ENCODE measurements around the gene KAT6B.

The KAT6B gene

DNA sequence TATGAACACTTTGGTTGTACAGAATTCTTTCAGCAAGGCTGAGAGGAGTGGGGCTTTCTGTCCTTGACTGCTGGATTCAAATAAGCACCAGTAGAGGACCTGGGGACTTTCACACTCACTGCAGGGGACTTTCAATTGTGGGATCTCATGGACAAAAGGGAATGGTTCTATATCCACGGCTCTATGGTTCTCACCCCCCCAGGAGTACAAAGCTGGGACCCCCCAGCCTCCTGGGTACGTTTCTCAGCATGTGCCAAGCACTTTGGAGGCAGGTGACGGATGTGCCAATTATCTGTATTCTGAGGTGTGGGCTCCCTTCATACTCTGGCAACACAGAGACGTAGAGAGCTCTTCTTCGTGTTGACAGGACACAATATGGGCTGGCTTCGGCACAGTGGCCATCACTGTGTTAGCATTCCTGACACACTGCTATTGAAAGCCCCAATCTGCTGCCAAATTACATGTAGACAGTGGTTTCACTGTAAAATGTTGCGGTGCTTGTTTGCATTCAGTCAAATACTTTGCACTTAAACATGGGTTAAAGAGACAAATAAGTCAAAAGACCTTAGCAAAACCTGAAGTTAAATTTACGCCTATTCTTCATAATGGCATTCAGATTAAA, 192.4 kb downstream of the KAT6B start:
- DNase-seq (no peak), ATAC-seq (no peak)
- H3K4me3 Mint-ChIP-seq: no peak overlapping the region
- H3K27ac Mint-ChIP-seq: no peak overlapping the region
- peaks cover 46% of the 10 kb centered on the region for H3K4me1 Mint-ChIP-seq
- no peaks in the 10 kb centered on the region for H3K9me3 Mint-ChIP-seq
- no peaks in the 10 kb centered on the region for H3K27me3 Mint-ChIP-seq

DNA sequence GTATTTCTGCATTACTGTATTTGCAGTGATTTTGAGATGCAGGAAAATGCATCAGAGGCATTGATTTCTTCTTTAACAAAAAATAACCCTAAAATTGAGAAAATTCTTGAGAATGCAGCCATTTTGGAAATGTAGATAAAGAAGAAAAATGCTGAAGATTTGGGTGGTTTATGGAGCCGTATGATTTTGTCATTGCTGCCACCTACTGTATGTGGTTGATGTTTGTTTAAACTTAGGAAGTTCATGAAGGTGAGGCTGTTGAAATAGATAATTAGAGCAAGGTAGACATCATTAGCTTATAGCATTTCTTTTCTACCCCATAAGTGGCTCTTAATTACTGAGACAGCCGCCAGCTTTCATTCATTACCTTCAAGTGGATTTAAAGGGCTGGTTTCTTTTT, 193.0 kb downstream of the KAT6B start:
- H3K4me1 Mint-ChIP-seq: peaks cover 40% of the 10 kb centered on the region
- DNase-seq (no peak), ATAC-seq (peak; percentile 75)
- no peak overlapping the region for H3K4me3 Mint-ChIP-seq
- no peaks in the 10 kb centered on the region for H3K27me3 Mint-ChIP-seq
- H3K9me3 Mint-ChIP-seq: no peaks in the 10 kb centered on the region
- peak overlapping the region in 1 of 2 donors; percentile 78 for H3K27ac Mint-ChIP-seq

- Mint-ChIP-seq H3K4me1 (peaks cover 34% of the 10 kb centered on the region), H3K27ac (no peak overlapping the region), H3K9me3 (no peaks in the 10 kb centered on the region), H3K27me3 (no peaks in the 10 kb centered on the region), H3K4me3 (no peak overlapping the region)
- DNase-seq (no peak), ATAC-seq (no peak)
Observed at GRCh38 chr10:75020168-75020567, 193.8 kb downstream of the KAT6B start.

DNA sequence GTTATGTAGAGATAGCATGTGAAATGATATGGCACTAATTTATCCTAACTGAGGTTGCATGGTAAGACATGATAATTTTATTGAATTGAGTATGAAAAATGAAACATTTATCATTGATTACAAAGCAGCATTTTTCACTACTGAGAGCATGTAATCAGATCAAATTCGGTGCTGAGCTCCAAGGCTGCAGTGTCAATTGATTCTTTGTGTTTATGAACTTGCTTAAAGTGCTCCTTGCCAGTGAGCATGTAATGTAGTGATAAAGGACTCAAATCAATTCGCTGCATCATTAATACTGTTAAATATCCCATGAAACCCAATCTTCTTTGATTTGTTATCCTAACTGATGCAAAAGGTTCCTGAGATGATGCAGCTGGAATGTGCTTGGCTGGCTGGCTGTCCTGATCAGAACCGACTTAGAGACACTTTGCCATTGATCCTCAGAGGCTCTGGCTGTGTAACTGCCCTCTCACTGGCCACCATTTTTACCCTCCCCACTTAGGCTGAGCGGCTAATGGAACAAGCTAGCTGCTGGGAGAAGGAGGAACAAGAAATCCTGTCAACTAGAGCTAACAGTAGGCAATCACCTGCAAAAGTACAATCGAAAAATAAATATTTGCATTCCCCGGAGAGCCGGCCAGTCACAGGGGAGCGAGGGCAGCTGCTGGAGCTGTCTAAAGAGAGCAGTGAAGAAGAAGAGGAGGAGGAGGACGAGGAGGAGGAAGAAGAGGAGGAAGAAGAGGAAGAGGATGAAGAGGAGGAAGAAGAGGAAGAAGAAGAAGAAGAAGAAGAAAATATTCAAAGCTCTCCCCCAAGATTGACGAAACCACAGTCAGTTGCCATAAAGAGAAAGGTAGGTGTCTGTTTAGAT, 195.2 kb downstream of the KAT6B start:
- Mint-ChIP-seq H3K27ac (no peak overlapping the region), H3K4me3 (no peak overlapping the region), H3K4me1 (peaks cover 22% of the 10 kb centered on the region), H3K9me3 (no peaks in the 10 kb centered on the region), H3K27me3 (no peaks in the 10 kb centered on the region)
- ATAC-seq (no peak), DNase-seq (no peak)

GRCh38 chr10:75023074-75023473, 196.7 kb downstream of the KAT6B start:
- H3K4me1 Mint-ChIP-seq: peaks cover 22% of the 10 kb centered on the region
- no peak overlapping the region for H3K4me3 Mint-ChIP-seq
- H3K9me3 Mint-ChIP-seq: no peaks in the 10 kb centered on the region
- DNase-seq: no peak
- H3K27me3 Mint-ChIP-seq: no peaks in the 10 kb centered on the region
- no peak for ATAC-seq
- H3K27ac Mint-ChIP-seq: peak overlapping the region in 1 of 2 donors; percentile 9

GRCh38 chr10:75024971-75025523, 198.6 kb downstream of the KAT6B start:
- Mint-ChIP-seq H3K27ac (no peak overlapping the region), H3K4me3 (no peak overlapping the region), H3K9me3 (no peaks in the 10 kb centered on the region), H3K27me3 (no peaks in the 10 kb centered on the region), H3K4me1 (peaks cover 12% of the 10 kb centered on the region)
- ATAC-seq (no peak), DNase-seq (no peak)

DNA sequence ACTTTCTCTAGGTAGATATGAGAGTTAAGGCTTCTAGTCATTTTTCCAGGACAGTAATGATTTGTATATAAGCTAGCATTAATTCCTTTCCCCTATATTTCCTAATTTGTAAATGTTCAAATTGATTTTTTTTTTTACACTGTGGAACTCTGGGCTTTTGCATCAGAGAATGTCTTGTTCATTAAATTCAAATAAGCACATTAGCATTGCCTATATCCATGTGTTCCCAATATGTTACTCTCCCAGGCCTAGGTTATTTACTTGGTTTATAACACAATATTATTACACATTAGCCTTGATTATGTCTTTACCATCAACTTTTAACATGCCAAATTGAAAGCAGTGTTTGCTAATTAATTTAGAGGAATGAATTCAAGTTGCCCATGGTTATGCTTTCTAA, 201.6 kb downstream of the KAT6B start:
- H3K27ac Mint-ChIP-seq: no peak overlapping the region
- H3K27me3 Mint-ChIP-seq: no peaks in the 10 kb centered on the region
- no peaks in the 10 kb centered on the region for H3K9me3 Mint-ChIP-seq
- ATAC-seq: no peak
- peaks cover 3% of the 10 kb centered on the region for H3K4me1 Mint-ChIP-seq
- no peak for DNase-seq
- no peak overlapping the region for H3K4me3 Mint-ChIP-seq

GRCh38 chr10:75028748-75029147, 202.3 kb downstream of the KAT6B start:
- ATAC-seq: no peak
- Mint-ChIP-seq H3K4me3 (no peak overlapping the region), H3K4me1 (peaks cover 10% of the 10 kb centered on the region), H3K27ac (no peak overlapping the region), H3K27me3 (no peaks in the 10 kb centered on the region), H3K9me3 (no peaks in the 10 kb centered on the region)
- DNase-seq: no peak

- Mint-ChIP-seq H3K9me3 (peaks cover 0 to under 1% of the 10 kb centered on the region in 2 donors), H3K27me3 (no peaks in the 10 kb centered on the region), H3K27ac (no peak overlapping the region), H3K4me1 (peaks cover 17% of the 10 kb centered on the region), H3K4me3 (no peak overlapping the region)
- no peak for DNase-seq
- no peak for ATAC-seq
Observed at GRCh38 chr10:75029420-75029819, 203.0 kb downstream of the KAT6B start.

DNA sequence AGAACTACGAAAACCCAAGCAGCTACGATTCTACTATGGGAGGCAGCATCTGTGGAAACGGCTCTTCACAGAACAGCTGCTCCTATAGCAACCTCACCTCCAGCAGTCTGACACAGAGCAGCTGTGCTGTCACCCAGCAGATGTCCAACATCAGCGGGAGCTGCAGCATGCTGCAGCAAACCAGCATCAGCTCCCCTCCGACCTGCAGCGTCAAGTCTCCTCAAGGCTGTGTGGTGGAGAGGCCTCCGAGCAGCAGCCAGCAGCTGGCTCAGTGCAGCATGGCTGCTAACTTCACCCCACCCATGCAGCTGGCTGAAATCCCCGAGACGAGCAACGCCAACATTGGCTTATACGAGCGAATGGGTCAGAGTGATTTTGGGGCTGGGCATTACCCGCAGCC, 203.5 kb downstream of the KAT6B start:
- H3K4me3 Mint-ChIP-seq: no peak overlapping the region
- H3K27ac Mint-ChIP-seq: no peak overlapping the region
- no peaks in the 10 kb centered on the region for H3K27me3 Mint-ChIP-seq
- peaks cover 21% of the 10 kb centered on the region for H3K4me1 Mint-ChIP-seq
- DNase-seq (no peak), ATAC-seq (no peak)
- peaks cover 0 to 5% of the 10 kb centered on the region in 2 donors for H3K9me3 Mint-ChIP-seq

- H3K4me3 Mint-ChIP-seq: no peak overlapping the region
- H3K27ac Mint-ChIP-seq: no peak overlapping the region
- H3K9me3 Mint-ChIP-seq: peaks cover 0 to 10% of the 10 kb centered on the region in 2 donors
- ATAC-seq (no peak), DNase-seq (no peak)
- H3K4me1 Mint-ChIP-seq: peaks cover 26% of the 10 kb centered on the region
- no peaks in the 10 kb centered on the region for H3K27me3 Mint-ChIP-seq
Observed at GRCh38 chr10:75030371-75030770, 204.0 kb downstream of the KAT6B start.

- Mint-ChIP-seq H3K4me1 (peaks cover 44% of the 10 kb centered on the region), H3K9me3 (peaks cover 0 to 16% of the 10 kb centered on the region in 2 donors), H3K27me3 (no peaks in the 10 kb centered on the region), H3K27ac (no peak overlapping the region), H3K4me3 (no peak overlapping the region)
- ATAC-seq (no peak), DNase-seq (no peak)
Observed at GRCh38 chr10:75032119-75032518, 205.7 kb downstream of the KAT6B start.

- no peak for ATAC-seq
- H3K9me3 Mint-ChIP-seq: peaks cover 0 to 16% of the 10 kb centered on the region in 2 donors
Observed at GRCh38 chr10:75032813-75033212, 206.4 kb downstream of the KAT6B start.

DNA sequence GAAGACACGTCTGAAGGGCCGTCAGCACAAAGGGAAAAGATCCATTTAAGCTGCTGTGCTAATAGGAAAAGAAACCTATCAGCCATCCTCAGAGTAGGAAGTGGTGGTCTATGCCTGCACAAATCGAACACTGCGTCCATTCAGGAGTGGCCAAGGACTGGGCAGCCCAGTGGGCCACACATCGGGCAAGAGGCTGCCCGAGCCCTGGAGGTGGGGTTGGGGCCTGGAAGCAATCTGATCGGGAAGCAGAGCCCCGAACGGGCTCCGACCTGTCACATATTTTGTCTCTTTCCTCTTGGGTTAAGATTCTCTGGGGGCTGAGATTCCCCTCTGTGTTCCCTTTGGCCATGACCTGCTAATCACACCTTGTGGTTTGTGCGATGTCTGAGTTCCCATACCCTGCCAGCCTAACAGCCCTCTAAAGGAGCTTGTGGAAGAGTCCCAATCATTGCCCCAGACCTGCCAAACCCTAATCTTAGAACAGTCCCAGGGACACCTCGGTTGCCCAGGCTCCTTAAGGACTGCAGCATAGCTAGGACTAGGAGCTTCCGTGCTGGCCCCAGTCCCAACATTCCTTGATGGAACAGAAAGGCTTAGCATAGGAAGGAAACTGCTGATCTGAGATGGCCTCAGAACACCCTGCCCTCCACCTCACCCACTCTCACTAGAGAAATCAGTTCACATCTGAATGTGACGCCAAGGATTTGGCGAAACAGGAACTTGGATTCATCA, 207.2 kb downstream of the KAT6B start:
- H3K4me1 Mint-ChIP-seq: peaks cover 58% of the 10 kb centered on the region
- H3K9me3 Mint-ChIP-seq: peaks cover 0 to 16% of the 10 kb centered on the region in 2 donors
- peak overlapping the region in 1 of 2 donors; percentile 60 for H3K4me3 Mint-ChIP-seq
- H3K27ac Mint-ChIP-seq: peak overlapping the region; percentile 39 to 82
- ATAC-seq (no peak), DNase-seq (no peak)
- no peaks in the 10 kb centered on the region for H3K27me3 Mint-ChIP-seq

More at GRCh38 chr10:75032813-75033212, 206.4 kb downstream of the KAT6B start:
- H3K4me1 Mint-ChIP-seq: peaks cover 51% of the 10 kb centered on the region
- H3K4me3 Mint-ChIP-seq: no peak overlapping the region
- peak overlapping the region in 1 of 2 donors; percentile 20 for H3K27ac Mint-ChIP-seq
- H3K27me3 Mint-ChIP-seq: no peaks in the 10 kb centered on the region
- no peak for DNase-seq

DNA sequence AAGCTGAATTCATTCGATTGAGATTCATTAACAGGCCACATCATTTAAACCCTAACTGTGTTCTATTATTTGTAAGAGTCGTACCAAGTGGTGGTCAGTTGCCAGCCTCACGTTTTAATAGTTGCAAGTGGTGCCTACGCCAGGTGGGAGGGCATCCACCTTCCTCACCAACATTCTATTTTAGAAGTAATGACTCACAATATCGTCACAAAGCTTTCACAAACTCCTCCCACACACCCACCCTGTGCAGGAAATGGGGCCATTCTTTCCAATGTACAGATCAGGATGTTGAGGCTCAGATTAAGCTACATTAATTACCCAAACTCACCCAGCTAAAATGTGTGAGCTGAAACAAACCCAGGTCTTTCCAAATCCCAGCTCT, 207.7 kb downstream of the KAT6B start:
- Mint-ChIP-seq H3K27ac (peak overlapping the region; percentile 39 to 82), H3K4me1 (peaks cover 64% of the 10 kb centered on the region), H3K9me3 (peaks cover 0 to 16% of the 10 kb centered on the region in 2 donors), H3K4me3 (peak overlapping the region; percentile 34 to 60), H3K27me3 (no peaks in the 10 kb centered on the region)
- DNase-seq (peak in 1 of 2 donors; percentile 56), ATAC-seq (peak; percentile 78)

Measured in stimulated activated naive CD8-positive, alpha-beta T cell treated with anti-CD3 and anti-CD28 coated beads, Interleukin-15, amount 100 ng/mL, for 72 hours (primary cell).